HCT116 (cell line): ENCODE measurements around the gene TMEM187. TPM values are rescaled to one million over a fixed set of nuclear protein-coding genes. Genes with fewer than 3 reads are reported as not detected.

Experiments used
- ATAC-seq: fragments of 200-7000 bp; cut with Tn5 transposase; 2 replicates; pipeline ENCODE4 v1.9.1; 2020; ENCODE audit warnings: mild to moderate bottlenecking, moderate library complexity
- BruUV-seq: library from RNA; stranded (reverse); fragments of 400-500 nt; replicated peaks from 2 replicates; lab custom pipeline; 2021; lab: Mats Ljungman, UMichigan
- CTCF ChIA-PET: fragments of 300-600 bp; sonication (Branson Sonifier 250); formaldehyde crosslinking; loops from one replicate; lab custom pipeline; 2021; ENCODE audit warnings: antibody characterized with exemption; lab: Charles Lee
- POLR2A ChIA-PET: fragments of 300-600, 350-600 bp; sonication (Branson Sonifier 250); formaldehyde crosslinking; loops from one replicate; lab custom pipeline; 2021; ENCODE audit warnings: antibody characterized with exemption; lab: Charles Lee
- RAD21 ChIA-PET, 2 experiments: fragments of 300-600 bp; sonication (Branson Sonifier 250); formaldehyde crosslinking; loops; one replicate each; lab custom pipeline; 2023; ENCODE audit warnings: low total read pairs in 2 of 2; ENCODE audit not compliant: uncharacterized antibody in 2 of 2, unreplicated experiment in 2 of 2, low non-redundant PET in 1 of 2; lab: Charles Lee
- DNase-seq: peaks from one replicate; pipeline ENCODE4 v3.0.0-alpha.2; 2010; ENCODE audit warnings: low read depth, low spot score
- H2AFZ ChIP-seq: fragments of 200-600 bp; shearing (Covaris generic), sonication (generic); 2 replicates; pipeline ENCODE4 v1.6.1; 2017; ENCODE audit warnings: low read depth, mixed run types, mixed read lengths, antibody characterized with exemption, low read length; ENCODE audit not compliant: poor library complexity, severe bottlenecking
- H3K27ac ChIP-seq: 2 replicates; pipeline ENCODE4 v1.5.1; 2012; ENCODE audit warnings: low read depth, low read length
- H3K27me3 ChIP-seq: fragments of 200-600 bp; sonication (generic); 2 replicates; pipeline ENCODE4 v1.6.1; 2016; ENCODE audit warnings: mixed run types, low read length, mixed read lengths; ENCODE audit not compliant: insufficient read depth
- H3K36me3 ChIP-seq, 2 experiments: fragments of 200-500 bp in 1 of 2; fragments of 200-600 bp in 1 of 2; sonication (Bioruptor generic) in 1 of 2; sonication (generic) in 1 of 2; 2 replicates each; pipeline versions ENCODE4 v1.5.1 to v1.6.1; 2014 to 2016; ENCODE audit warnings: low read length in 2 of 2, inconsistent platforms in 1 of 2, mixed read lengths in 1 of 2, mixed run types in 1 of 2; ENCODE audit not compliant: insufficient read depth in 2 of 2, control insufficient read depth in 1 of 2
- H3K4me1 ChIP-seq, 2 experiments: fragments of 200-600 bp in 1 of 2; sonication (generic) in 1 of 2; 2 replicates each; pipeline versions ENCODE4 v1.5.1 to v1.6.1; 2012 to 2017; ENCODE audit warnings: low read length in 2 of 2, inconsistent platforms in 1 of 2, mild to moderate bottlenecking in 1 of 2, mixed read lengths in 1 of 2, mixed run types in 1 of 2, moderate library complexity in 1 of 2; ENCODE audit not compliant: insufficient read depth in 2 of 2, control insufficient read depth in 1 of 2
- H3K4me2 ChIP-seq: fragments of 200-600 bp; sonication (generic); 2 replicates; pipeline ENCODE4 v1.6.1; 2017; ENCODE audit warnings: mixed run types, low read length, mixed read lengths
- H3K4me3 ChIP-seq, 2 experiments: fragments of 200-600 bp in 1 of 2; sonication (generic) in 1 of 2; replicated peaks in 1 of 2; 2 replicates each; pipeline ENCODE4 v1.5.1; 2011 to 2016; ENCODE audit warnings: low read length in 2 of 2, control low read depth in 1 of 2, low read depth in 1 of 2, mild to moderate bottlenecking in 1 of 2, mixed read lengths in 1 of 2, mixed run types in 1 of 2
- H3K79me2 ChIP-seq: fragments of 200-600 bp; sonication (generic); 2 replicates; pipeline ENCODE4 v1.6.1; 2017; ENCODE audit warnings: mild to moderate bottlenecking, mixed run types, low read length, moderate library complexity, mixed read lengths; ENCODE audit not compliant: insufficient read depth
- H3K9ac ChIP-seq: fragments of 200-600 bp; sonication (generic); 2 replicates; pipeline ENCODE4 v1.6.1; 2016; ENCODE audit warnings: low read length, mixed read lengths
- H3K9me2 ChIP-seq: fragments of 200-600 bp; sonication (generic), shearing (Covaris generic); 2 replicates; pipeline ENCODE4 v1.6.1; 2017; ENCODE audit warnings: mixed run types, mild to moderate bottlenecking, moderate library complexity; ENCODE audit not compliant: insufficient read depth
- H3K9me3 ChIP-seq, 2 experiments: fragments of 200-500 bp in 1 of 2; fragments of 200-600 bp in 1 of 2; sonication (Bioruptor generic) in 1 of 2; sonication (generic) in 1 of 2; 2 replicates each; pipeline ENCODE4 v1.6.1; 2014 to 2017; ENCODE audit warnings: low read length in 2 of 2, mixed read lengths in 2 of 2, inconsistent platforms in 1 of 2, low read depth in 1 of 2, mild to moderate bottlenecking in 1 of 2, mixed run types in 1 of 2, moderate library complexity in 1 of 2; ENCODE audit not compliant: control insufficient read depth in 1 of 2, insufficient read depth in 1 of 2
- H4K20me1 ChIP-seq: fragments of 200-600 bp; sonication (generic), shearing (Covaris generic); 2 replicates; pipeline ENCODE4 v1.6.1; 2017; ENCODE audit warnings: mixed run types, mild to moderate bottlenecking, moderate library complexity; ENCODE audit not compliant: insufficient read depth
- ATF3 ChIP-seq: IDR thresholded peaks from 2 replicates; pipeline ENCODE4 v1.6.1; 2012
- CBX3 ChIP-seq: IDR thresholded peaks from 2 replicates; pipeline ENCODE4 v1.6.1; 2012; ENCODE audit warnings: low read depth
- CTCF ChIP-seq, 3 experiments: fragments of 200-600 bp in 1 of 3; sonication (generic) in 1 of 3; IDR thresholded peaks in 2 of 3; conservative IDR thresholded peaks in 1 of 3; 2 replicates each; pipeline ENCODE4 v1.5.1; 2012 to 2017; ENCODE audit warnings: low read depth in 2 of 3, low read length in 2 of 3, antibody characterized with exemption in 1 of 3, borderline replicate concordance in 1 of 3, control low read depth in 1 of 3, mild to moderate bottlenecking in 1 of 3, mixed read lengths in 1 of 3, mixed run types in 1 of 3, moderate library complexity in 1 of 3; ENCODE audit not compliant: insufficient read depth in 1 of 3
- EGR1 ChIP-seq: IDR thresholded peaks from 2 replicates; pipeline ENCODE4 v1.6.1; 2012; ENCODE audit warnings: low read depth
- ELF1 ChIP-seq: IDR thresholded peaks from 2 replicates; pipeline ENCODE4 v1.6.1; 2012; ENCODE audit warnings: low read depth, borderline replicate concordance
- EZH2 ChIP-seq: fragments of 200-600 bp; sonication (generic); IDR thresholded peaks from 2 replicates; pipeline ENCODE4 v1.6.1; 2017; ENCODE audit warnings: antibody characterized with exemption, mixed run types
- EZH2phosphoT487 ChIP-seq: fragments of 200-600 bp; IDR thresholded peaks from 2 replicates; pipeline ENCODE4 v1.6.1; 2018; ENCODE audit warnings: antibody characterized with exemption, borderline replicate concordance
- FOSL1 ChIP-seq: IDR thresholded peaks from 2 replicates; pipeline ENCODE4 v1.6.1; 2012; ENCODE audit warnings: low read depth
- POLR2AphosphoS5 ChIP-seq: IDR thresholded peaks from 2 replicates; pipeline ENCODE4 v1.6.1; 2011; ENCODE audit warnings: mild to moderate bottlenecking, low read depth, low read length, moderate library complexity
- RAD21 ChIP-seq: IDR thresholded peaks from 2 replicates; pipeline ENCODE4 v1.6.1; 2012; ENCODE audit warnings: low read depth, mild to moderate bottlenecking
- REST ChIP-seq: IDR thresholded peaks from 2 replicates; pipeline ENCODE4 v1.6.1; 2012; ENCODE audit warnings: low read depth
- SIN3A ChIP-seq: IDR thresholded peaks from 2 replicates; pipeline ENCODE4 v1.6.1; 2012; ENCODE audit warnings: low read depth
- SP1 ChIP-seq: IDR thresholded peaks from 2 replicates; pipeline ENCODE4 v1.6.1; 2012; ENCODE audit warnings: low read depth
- SRF ChIP-seq: IDR thresholded peaks from 2 replicates; pipeline ENCODE4 v1.6.1; 2012; ENCODE audit warnings: low read depth
- TCF7L2 ChIP-seq: IDR thresholded peaks from 2 replicates; pipeline ENCODE4 v1.7.0; 2011; ENCODE audit warnings: borderline replicate concordance, inconsistent platforms; ENCODE audit not compliant: insufficient read depth, insufficient read length; ENCODE audit errors: extremely low read depth
- YY1 ChIP-seq: IDR thresholded peaks from 2 replicates; pipeline ENCODE4 v1.6.1; 2011; ENCODE audit warnings: low read length, low read depth, moderate library complexity, mild to moderate bottlenecking; ENCODE audit not compliant: insufficient replicate concordance; ENCODE audit errors: extremely low read depth
- ZBTB33 ChIP-seq: IDR thresholded peaks from 2 replicates; pipeline ENCODE4 v1.6.1; 2011; ENCODE audit warnings: mild to moderate bottlenecking, low read length, moderate library complexity; ENCODE audit not compliant: insufficient replicate concordance; ENCODE audit errors: extremely low read depth
- ZFX ChIP-seq: fragments of 450-650 bp; IDR thresholded peaks from 2 replicates; pipeline ENCODE4 v1.6.1; 2017
- intact Hi-C: fragments of 100-400 bp; cut with micrococcal nuclease; formaldehyde crosslinking; loops from 2 replicates; pipeline ENCODE4 v1.10.0; 2022
- total RNA-seq: library from RNA; stranded (reverse); gene quantifications from one replicate; pipeline ENCODE4 v1.2.1, GENCODE V29; 2021; ENCODE audit not compliant: unreplicated experiment

The TMEM187 gene
- total RNA-seq, 1 experiment from 2014 or later, result 12.6 TPM

- CTCF ChIA-PET, result interaction anchor here (0.8 to 2.5 kb wide), 2 partner anchors 16 to 20 kb away, joined by 3 to 14 read pairs; no protein-coding TSS in a partner anchor
- Histone ChIP-seq H3K4me3 (peak overlapping the region; percentile 69 to 71), H3K4me1 (peaks cover 22 to 43% of the 10 kb centered on the region in 2 experiments), H3K4me2 (peak overlapping the region; percentile 87), H3K36me3 (peaks cover 0 to 5% of the 10 kb centered on the region in 2 experiments; a peak in 2 of 4 replicates), H4K20me1 (no peaks in the 10 kb centered on the region), H3K27ac (peak overlapping the region; percentile 99), H3K79me2 (peaks cover 33% of the 10 kb centered on the region; the same call in 1 of the 2 replicates), H3K9me3 (no peaks in the 10 kb centered on the region), H3K27me3 (no peaks in the 10 kb centered on the region), H3K9ac (peak overlapping the region; percentile 80), H2AFZ (no peak overlapping the region), H3K9me2 (no peaks in the 10 kb centered on the region)
- peak; percentile 8; the same call in 1 of the 2 replicates for ATAC-seq
- DNase-seq, result no peak
- POLR2A ChIA-PET, result interaction anchor here (2.3 kb wide), 1 partner anchor 44 kb away, joined by 10 read pairs; the partner anchor contains the start of gene HCFC1
- intact Hi-C loops, result no loop called here
- TSS peak; percentile 17 for BruUV-seq
- RAD21 ChIA-PET, result no interaction called here
- TF ChIP-seq RAD21 (no peak), REST (no peak), EGR1 (no peak), FOSL1 (no peak), YY1 (no peak), EZH2phosphoT487 (no peak), ZBTB33 (no peak), SRF (no peak), ZFX (no peak), POLR2AphosphoS5 (no peak; the same call in 1 of the 2 replicates), CBX3 (no peak), SP1 (no peak), EZH2 (no peak), ELF1 (no peak), CTCF (IDR thresholded peaks at IDR 0.05 in 2 of 3, conservative IDR thresholded peaks at IDR 0.05 in 1 of 3; ENCODE audit: borderline replicate concordance in 1 of 3, insufficient read depth in 1 of 3, low read depth in 2 of 3, low read length in 2 of 3) (no peak), ATF3 (no peak), SIN3A (no peak), TCF7L2 (no peak)
Measured at GRCh38 chrX:153926858-153927671, 45.5 kb upstream of the TMEM187 start.
